ENCODE measurements around the gene ASXL1.

Gene ASXL1

GRCh38 chr20:32440758-32441078, 82.6 kb downstream of the ASXL1 start:
- no peak for DNase-seq (ENCODE audit: low spot score)

GRCh38 chr20:32441638-32442037, 83.5 kb downstream of the ASXL1 start:
- DNase-seq (ENCODE audit: low spot score) = no peak

- DNase-seq (ENCODE audit: low spot score) = no peak
Observed at GRCh38 chr20:32442630-32443373, 84.7 kb downstream of the ASXL1 start.

GRCh38 chr20:32443386-32443974, 85.3 kb downstream of the ASXL1 start:
- DNase-seq (ENCODE audit: low spot score) = no peak

- no peak for DNase-seq (ENCODE audit: low spot score)
Observed at GRCh38 chr20:32444474-32445220, 86.5 kb downstream of the ASXL1 start.

GRCh38 chr20:32445539-32446273, 87.6 kb downstream of the ASXL1 start:
- DNase-seq (ENCODE audit: low spot score) = no peak

- no peak for DNase-seq (ENCODE audit: low spot score)
Observed at GRCh38 chr20:32446301-32447100, 88.4 kb downstream of the ASXL1 start.

GRCh38 chr20:32447136-32448027, 89.3 kb downstream of the ASXL1 start:
- DNase-seq (ENCODE audit: low spot score) = no peak

GRCh38 chr20:32448306-32449056, 90.3 kb downstream of the ASXL1 start:
- no peak for DNase-seq (ENCODE audit: low spot score)

GRCh38 chr20:32449057-32449889, 91.1 kb downstream of the ASXL1 start:
- no peak for DNase-seq (ENCODE audit: low spot score)

- DNase-seq (ENCODE audit: low spot score) = no peak
Observed at GRCh38 chr20:32449890-32450401, 91.8 kb downstream of the ASXL1 start.

GRCh38 chr20:32450484-32451061, 92.4 kb downstream of the ASXL1 start:
- DNase-seq (ENCODE audit: low spot score) = no peak

- no peak for DNase-seq (ENCODE audit: low spot score)
Observed at GRCh38 chr20:32451340-32451681, 93.2 kb downstream of the ASXL1 start.

- no peak for DNase-seq (ENCODE audit: low spot score)
Observed at GRCh38 chr20:32451682-32452461, 93.7 kb downstream of the ASXL1 start.

- DNase-seq (ENCODE audit: low spot score) = no peak
Observed at GRCh38 chr20:32452776-32453466, 94.8 kb downstream of the ASXL1 start.

GRCh38 chr20:32453467-32454163, 95.5 kb downstream of the ASXL1 start:
- DNase-seq (ENCODE audit: low spot score) = no peak
